T-helper 22 cell (primary cell): ENCODE measurements around the gene DRC1.

Experiments used
- DNase-seq: peaks from one replicate; pipeline ENCODE4 v3.0.0-alpha.2; 2020; ENCODE audit warnings: low read depth

DRC1 gene

DNA sequence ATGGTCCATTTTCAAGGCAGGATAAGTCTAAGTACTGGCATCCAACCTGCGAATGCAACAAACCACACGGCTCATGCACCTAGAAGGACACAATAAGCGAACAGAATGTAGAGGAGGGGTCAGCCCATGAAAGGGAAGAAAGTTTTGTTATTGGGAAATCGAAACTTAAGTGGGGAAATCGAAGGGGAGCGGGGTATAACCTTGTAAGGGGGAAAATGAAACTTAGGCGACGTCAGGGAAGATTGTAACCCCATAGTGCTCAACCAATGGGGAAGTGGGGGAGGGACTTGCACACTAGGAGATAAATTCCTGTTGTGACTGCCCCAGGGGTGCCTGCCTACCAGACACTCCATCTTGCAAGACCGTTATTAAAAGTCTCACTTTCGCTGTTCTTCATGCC lies 91.8 kb downstream of the DRC1 start:
- no peak for DNase-seq

DNA sequence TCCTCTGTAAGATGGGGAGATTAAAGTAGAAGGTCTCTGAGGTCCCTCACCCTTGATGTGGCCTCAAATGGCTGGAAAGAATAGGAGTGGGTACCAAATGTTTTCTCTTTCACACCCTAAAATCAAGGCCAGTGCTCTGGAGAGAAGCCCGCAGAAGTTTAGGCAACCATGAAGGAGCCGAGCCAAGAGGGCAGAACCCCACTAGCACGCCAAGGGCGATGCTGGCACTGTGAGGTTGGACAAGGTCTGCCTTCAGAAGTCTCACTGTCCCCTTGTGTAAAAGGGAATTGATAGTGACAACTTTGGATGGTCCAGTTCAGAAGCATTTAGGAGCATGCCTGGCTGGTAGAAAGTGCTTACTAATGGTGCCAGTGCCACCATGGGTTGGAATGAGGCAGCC lies 92.5 kb downstream of the DRC1 start:
- no peak for DNase-seq

DNA sequence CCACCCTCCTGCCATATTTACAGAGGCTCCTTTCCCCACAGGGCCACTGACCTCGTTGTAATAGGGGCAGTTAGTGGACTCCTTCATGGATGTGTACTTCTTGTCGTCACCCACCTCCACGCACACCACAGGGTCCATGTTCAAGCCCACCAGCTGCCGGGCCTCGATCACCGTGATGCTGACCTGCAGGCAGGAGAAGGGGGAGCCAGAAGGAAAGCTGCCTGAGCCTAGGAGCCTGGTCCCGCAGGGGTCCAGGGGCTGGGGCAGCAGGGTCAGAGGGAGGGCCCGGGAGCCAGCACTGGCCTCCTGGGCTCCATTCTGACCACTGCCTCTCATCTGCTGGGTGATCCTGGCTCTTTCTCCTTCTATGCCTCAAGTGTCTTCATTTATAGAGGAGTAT lies 93.2 kb downstream of the DRC1 start:
- DNase-seq = no peak

DNA sequence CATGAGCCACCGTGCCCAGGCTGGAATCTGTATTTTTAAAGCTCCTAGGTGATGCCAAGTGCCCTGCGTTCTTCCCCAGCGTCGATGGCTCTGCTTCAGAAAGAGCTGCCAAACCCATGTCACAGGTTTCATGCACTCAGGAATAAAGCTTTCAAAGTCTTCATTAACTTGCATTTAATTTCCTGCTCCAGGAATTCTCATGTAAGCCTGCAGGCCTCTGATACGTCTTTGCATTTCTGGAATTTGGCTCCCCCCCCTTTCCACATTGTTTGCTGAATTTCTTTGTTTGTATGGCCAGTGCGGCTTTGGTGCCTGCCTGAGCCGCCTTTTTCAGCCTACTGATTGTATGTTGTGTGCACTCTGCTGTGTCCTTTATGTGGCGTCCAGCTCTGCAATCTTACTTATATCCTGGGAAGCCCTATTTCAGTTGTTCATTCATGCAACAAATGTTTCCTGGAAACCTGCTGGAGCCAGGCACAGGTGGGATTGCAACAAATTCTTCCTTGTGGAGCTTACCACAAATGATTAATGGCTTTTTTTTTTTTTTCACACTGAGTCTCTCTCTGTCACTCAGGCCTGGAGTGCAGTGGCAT lies 94.1 kb downstream of the DRC1 start:
- no peak for DNase-seq

DNA sequence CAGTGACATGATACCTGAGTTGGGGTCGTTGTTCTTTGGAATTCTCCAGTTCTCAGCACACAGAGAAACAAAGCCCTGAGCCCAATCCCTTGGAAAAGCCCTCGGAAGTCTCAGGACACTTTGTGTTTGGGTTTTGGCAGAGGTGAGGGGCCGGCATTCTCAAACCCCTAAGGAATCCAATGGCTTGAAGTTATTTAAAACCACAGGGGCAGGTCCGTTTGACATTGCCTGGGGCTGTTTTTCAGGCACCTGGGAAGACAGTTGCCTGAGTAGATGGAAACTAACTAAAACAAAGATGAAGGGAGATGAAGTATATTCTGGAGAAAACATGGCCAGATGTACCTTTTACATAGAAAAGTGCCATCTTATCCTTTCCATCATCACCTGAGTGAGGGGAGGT lies 98.7 kb downstream of the DRC1 start:
- DNase-seq = no peak

DNA sequence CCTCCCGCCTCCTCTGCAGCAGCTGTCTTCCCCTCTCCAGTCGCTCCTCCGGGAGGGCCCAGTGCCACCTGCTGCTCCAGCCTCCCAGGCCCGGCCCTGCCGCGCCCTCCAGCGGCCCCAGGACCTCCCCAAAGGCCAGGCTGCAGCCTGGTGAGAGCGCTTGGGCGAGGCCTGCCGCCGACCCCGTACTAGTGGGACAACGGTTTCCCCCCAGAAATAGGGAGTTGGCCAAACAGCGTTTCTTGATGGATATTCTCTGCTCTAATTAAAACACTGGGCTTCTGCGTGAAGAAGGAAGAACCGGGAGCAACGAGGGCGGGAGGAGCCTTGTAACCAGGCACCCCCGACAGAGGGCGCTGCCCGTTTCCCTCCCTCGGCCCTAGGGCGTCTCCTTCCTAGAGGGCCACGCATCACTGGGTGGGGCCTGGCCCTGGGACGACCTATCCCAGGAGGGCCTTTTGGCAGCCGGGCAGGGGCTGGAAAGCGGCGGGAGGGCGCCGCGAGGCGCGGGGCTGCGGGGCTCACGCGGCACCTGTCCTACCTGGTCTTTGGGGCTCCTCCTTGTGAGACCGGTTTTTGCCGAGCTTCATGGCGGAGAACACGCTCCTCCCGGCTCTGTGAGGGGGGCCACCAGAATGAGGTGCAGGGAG lies 101.6 kb downstream of the DRC1 start:
- peak; percentile 59 for DNase-seq

DNA sequence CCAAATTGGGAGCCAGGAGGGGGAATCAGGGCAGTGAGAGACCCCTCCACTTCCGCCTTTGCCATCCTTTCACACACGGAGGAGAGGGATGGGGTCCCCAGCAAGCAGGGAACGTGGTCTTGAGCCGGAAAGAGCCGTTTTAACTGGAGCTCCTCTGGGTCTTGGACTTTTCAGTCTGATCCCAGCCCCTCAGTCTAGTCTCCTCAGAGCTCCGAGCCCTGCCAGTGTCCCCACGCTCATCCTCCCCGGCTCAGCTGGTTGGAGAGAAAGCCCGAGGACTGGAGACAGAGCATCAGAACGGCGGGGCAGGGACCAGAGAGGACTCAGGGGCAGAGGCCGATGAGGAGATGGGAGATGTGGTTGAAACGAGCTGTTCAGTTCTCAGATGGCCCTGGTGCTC lies 102.3 kb downstream of the DRC1 start:
- DNase-seq = no peak

DNA sequence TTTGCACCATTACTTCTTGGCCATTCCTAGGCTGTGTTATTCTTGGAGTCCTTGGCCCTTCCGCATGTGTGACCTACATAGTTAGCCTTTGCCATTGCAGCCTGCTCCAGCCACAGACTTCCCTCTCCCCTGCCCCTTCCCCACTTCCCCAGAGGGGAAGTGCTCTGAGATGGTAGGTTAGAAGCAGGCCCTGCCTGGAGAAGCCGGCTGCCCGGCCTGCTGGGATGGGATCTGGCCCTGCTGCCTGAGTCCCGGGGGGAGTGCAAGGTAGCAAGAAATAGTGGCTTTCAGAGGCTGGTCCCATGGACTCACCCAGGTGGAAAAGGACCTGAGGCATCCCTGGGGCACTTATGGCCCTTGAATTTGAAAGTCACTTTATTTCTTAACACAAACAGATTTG lies 104.6 kb downstream of the DRC1 start:
- no peak for DNase-seq
